Vagina (tissue), 2 donors: ENCODE measurements around the gene ZNF644.

Experiments
- CTCF ChIP-seq, 3 experiments: fragments of 450-650 bp in 2 of 3; fragments of 200-600 bp in 1 of 3; sonication (generic) in 1 of 3; IDR thresholded peaks; one replicate each; pipeline ENCODE4 v1.5.1; 2017 to 2019; ENCODE audit warnings: antibody characterized with exemption in 3 of 3, mild to moderate bottlenecking in 2 of 3, moderate library complexity in 2 of 3
- POLR2A ChIP-seq, 2 donors: fragments of 450-650 bp; IDR thresholded peaks; one replicate each; pipeline ENCODE4 v1.6.1; 2017; ENCODE audit warnings: antibody characterized with exemption in 2 of 2, mild to moderate bottlenecking in 2 of 2, moderate library complexity in 2 of 2

GRCh38 chr1:90940746-90941145 is 81.1 kb downstream of the ZNF644 start:
- TF ChIP-seq CTCF (IDR thresholded peaks at IDR 0.05), result no peak
- TF ChIP-seq POLR2A (IDR thresholded peaks at IDR 0.05), result no peak
